ENCODE measurements around the gene OR2T5.
"Not testable (repeated sequence)": the region's sequence is repeated elsewhere in the genome, so short reads cannot be mapped to it uniquely, and the experiment has no call there.

The OR2T5 gene, protein sequence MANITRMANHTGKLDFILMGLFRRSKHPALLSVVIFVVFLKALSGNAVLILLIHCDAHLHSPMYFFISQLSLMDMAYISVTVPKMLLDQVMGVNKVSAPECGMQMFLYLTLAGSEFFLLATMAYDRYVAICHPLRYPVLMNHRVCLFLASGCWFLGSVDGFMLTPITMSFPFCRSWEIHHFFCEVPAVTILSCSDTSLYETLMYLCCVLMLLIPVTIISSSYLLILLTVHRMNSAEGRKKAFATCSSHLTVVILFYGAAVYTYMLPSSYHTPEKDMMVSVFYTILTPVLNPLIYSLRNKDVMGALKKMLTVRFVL

GRCh38 chr1:248488289-248488688 lies at the start of gene OR2T5:
Gene OR2T5 (plus strand): TSS chr1:248488589. CDS start chr1:248488589, 0 bp downstream.
- DNase-seq (ENCODE audit: low read depth), result not testable (repeated sequence)

- not testable (repeated sequence) for DNase-seq (ENCODE audit: low read depth)
These were observed 49.7 kb upstream of the OR2T5 start for GRCh38 chr1:248438668-248439067.

- DNase-seq (ENCODE audit: low read depth), result not testable (repeated sequence)
These were observed 49.1 kb upstream of the OR2T5 start for GRCh38 chr1:248439283-248439682.

- DNase-seq (ENCODE audit: low read depth), result not testable (repeated sequence)
These were observed 45.7 kb upstream of the OR2T5 start for GRCh38 chr1:248442500-248443277.

DNA sequence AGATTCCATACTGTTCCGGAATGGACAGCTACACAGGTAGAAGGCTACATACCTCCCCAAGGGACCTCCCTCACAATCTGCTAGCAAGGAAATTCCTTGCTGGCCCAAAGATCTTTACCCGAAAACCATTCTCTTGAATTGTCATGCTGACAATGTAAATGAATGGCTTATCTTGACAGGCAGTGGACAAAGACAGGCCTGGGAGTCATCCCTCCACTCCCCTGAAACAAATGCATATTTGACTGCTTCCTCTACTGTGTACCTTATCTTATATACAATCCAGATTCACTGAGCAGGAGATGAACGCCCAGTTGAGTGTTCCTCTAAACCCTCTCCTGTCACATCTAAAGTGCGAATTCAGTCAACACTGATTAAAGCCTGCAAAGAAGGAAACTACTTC lies 43.8 kb upstream of the OR2T5 start:
- not testable (repeated sequence) for DNase-seq (ENCODE audit: low read depth)

DNA sequence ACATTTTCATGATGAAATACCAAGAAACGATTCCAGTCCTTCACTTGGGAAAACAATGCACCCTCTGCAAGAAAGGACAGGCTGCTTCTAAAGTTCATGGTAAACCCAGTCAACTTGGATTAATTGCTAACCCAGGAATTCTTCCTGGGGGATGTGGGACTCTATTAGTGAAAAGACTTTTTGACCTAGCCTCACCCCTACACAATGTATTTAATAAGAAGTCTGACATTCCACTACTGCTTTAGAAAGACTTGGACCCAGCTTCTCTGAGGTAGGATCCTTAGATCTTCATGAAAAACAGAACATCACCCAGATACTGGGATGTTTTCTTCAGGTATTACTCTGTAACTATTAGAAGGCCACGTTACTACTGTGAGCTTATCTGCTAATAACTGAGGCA lies 43.0 kb upstream of the OR2T5 start, which contains the start of gene OR2T2:
Gene OR2T2, plus strand, starts transcription at position 239 of the 400 bp plus-strand sequence. CDS start 7,161 bp downstream, outside the sequence.
- DNase-seq (ENCODE audit: low read depth), result not testable (repeated sequence)

GRCh38 chr1:248448409-248449074 lies 39.8 kb upstream of the OR2T5 start:
- not testable (repeated sequence) for DNase-seq (ENCODE audit: low read depth)

- not testable (repeated sequence) for DNase-seq (ENCODE audit: low read depth)
These were observed 38.4 kb upstream of the OR2T5 start for GRCh38 chr1:248449821-248450465.

GRCh38 chr1:248450466-248451145 lies 37.8 kb upstream of the OR2T5 start:
- not testable (repeated sequence) for DNase-seq (ENCODE audit: low read depth)

DNA sequence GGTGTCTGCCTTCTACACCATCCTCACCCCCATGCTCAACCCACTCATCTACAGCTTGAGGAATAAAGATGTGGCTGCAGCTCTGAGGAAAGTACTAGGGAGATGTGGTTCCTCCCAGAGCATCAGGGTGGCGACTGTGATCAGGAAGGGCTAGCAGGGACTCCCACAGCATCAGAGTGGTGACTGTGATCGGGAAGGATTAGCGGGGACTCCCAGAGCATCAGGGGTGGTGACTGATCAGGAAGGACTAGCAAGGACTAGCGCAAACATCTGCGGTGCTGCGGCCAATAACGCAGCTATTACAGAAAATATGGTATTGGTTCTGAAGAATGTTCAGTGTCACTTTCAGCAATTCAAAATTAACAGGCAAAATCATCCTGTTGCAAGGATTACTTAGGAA lies 34.8 kb upstream of the OR2T5 start:
- not testable (repeated sequence) for DNase-seq (ENCODE audit: low read depth)

GRCh38 chr1:248455045-248455444 lies 33.3 kb upstream of the OR2T5 start:
- DNase-seq (ENCODE audit: low read depth), result not testable (repeated sequence)

DNA sequence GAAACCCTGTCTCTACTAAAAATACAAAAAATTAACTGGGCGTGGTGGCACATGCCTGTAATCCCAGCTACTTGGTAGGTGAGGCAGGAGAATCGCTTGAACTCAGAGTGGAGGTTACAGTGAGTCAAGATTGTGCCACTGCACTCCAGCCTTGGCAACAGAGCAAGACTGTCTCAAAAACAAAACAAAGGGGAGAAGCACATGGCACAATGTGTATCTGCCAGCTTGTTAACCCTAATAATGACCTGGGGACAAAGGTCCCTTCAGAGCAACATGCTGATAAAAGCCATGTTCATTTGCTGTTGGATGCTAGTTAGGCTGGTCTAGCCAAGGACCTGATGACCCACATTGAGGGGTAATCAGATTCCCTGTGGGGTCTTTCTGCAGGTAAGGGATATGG lies 31.8 kb upstream of the OR2T5 start:
- not testable (repeated sequence) for DNase-seq (ENCODE audit: low read depth)

DNA sequence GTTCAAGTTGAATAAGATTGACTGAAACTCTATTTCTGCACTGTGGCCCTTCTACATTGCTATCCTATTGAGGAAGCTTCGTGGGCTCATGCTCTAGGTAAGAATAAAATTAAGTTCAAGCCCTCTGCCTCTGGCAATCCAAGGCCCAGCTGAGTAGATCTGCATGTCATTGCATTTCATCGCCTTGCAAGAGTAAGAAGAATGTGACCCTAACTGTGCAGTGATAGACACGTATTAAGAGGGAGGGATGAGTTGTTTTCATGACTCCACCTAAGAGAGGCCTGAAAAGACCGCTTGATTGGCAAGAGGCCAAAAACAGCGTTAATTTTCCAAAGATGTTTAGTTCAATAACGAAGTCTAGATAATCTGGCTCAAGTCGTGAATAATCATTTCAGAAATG lies 29.3 kb upstream of the OR2T5 start:
- DNase-seq (ENCODE audit: low read depth), result not testable (repeated sequence)

DNA sequence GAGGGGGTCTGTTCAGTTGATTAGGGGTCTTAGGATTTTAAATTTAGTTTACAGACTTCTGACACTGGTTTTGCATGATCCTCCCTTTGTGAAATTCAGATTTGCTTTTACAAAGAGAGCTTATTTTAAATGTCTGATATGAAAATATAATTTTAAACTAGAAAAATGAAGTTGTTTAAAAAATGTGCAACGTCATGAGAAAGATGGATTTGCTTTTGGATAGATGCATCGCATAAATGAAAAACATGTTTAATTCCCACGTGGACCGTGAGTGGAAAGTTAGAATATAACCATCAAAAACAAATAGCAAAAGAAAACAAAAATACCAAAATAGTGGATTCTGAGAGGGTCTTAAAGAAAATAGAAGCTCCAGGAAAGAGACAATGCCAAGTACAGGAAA lies 17.2 kb upstream of the OR2T5 start:
- DNase-seq (ENCODE audit: low read depth), result no peak

GRCh38 chr1:248472111-248472510 lies 16.3 kb upstream of the OR2T5 start:
- DNase-seq (ENCODE audit: low read depth), result not testable (repeated sequence)

DNA sequence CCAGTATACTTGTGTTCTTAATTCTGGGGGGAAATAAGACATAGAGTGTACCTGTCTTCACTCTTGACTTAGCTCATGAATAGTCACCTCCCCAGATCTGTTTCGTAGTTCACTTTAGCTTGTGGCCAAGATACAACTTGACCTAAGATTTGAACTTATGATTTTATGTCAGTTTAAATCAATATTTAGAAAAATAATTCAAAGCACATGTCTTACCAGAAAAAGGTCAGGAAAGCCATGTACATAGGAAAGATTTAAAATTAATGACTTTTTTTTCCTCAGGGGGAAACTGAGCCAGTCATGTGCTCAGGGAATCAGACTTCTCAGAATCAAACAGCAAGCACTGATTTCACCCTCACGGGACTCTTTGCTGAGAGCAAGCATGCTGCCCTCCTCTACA lies 15.3 kb upstream of the OR2T5 start, which contains the start of gene OR2T3:
Gene OR2T3, plus strand, starts transcription at position 301 of the 400 bp plus-strand sequence. Its CDS starts 0 bp downstream, at position 301.
- DNase-seq (ENCODE audit: low read depth), result not testable (repeated sequence)

- DNase-seq (ENCODE audit: low read depth), result not testable (repeated sequence)
These were observed 12.7 kb upstream of the OR2T5 start for GRCh38 chr1:248475660-248476059.

DNA sequence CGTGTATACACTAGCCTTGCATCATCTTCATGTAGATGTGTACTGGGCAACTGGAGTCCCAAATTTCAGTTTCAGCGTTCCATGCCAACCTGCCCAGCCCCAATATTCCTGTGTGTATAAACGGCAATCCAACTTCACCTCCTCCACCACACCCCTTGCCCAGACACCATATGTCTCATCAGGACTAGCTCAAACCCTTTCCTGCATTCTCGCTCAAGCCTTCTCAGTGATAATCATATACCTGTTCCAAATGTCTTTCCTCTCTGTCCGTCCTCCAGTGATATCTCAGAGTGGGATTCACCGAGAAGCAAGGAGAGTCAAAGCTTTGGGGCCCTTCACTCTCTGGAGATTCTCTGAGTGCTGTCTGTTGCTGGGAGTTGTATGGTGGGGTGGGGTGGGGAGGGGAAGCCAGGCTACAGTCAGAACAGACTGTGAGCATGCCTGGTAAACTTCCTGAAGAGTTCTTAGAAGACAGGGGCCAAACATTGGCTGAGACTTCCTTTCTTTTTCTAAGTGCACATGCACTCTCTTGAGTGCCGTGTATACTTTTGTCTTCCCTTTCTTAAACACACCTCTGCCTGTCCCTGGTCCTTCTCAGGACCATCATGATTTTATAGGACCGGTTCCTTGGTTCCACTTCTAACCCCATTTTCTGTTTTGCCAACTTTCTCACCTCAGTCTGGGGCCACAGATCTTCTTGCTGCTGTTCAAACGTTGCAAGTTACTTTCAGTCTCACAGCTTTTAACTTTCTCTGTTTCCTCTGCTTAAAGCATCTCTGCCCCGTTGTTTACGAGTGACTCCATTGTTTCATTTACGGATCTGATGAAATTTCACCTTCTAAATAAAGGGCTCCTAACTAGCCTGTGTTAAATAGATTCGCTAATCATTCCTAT lies 6.5 kb upstream of the OR2T5 start:
- not testable (repeated sequence) for DNase-seq (ENCODE audit: low read depth)

GRCh38 chr1:248496661-248497060 lies 8.3 kb downstream of the OR2T5 start:
- not testable (repeated sequence) for DNase-seq (ENCODE audit: low read depth)
